Activated effector memory CD4-positive, alpha-beta T cell treated with Interleukin-2 at 50 U/mL for 16 hours (primary cell): ENCODE data around the gene HPSE2.
A peak's percentile ranks its signal among the peaks of the same experiment; 100 is the strongest.

ENCODE experiments used
- DNase-seq: peaks from one replicate; pipeline ENCODE4 v3.0.0-alpha.2; 2020

HPSE2 gene

GRCh38 chr10:98449287-98449686 lies 786.4 kb downstream of the HPSE2 start:
- DNase-seq, result no peak

GRCh38 chr10:98446661-98447221 lies 788.9 kb downstream of the HPSE2 start, which contains the start of gene HPS1:
Gene HPS1 (minus strand): TSS chr10:98446935. CDS start chr10:98443240, 3,695 bp downstream.
- DNase-seq, result peak; percentile 72

- no peak for DNase-seq
Observed at GRCh38 chr10:98446151-98446660, 789.4 kb downstream of the HPSE2 start.

- no peak for DNase-seq
Observed at GRCh38 chr10:98445200-98445812, 790.3 kb downstream of the HPSE2 start.

GRCh38 chr10:98444314-98445006 lies 791.2 kb downstream of the HPSE2 start:
- DNase-seq, result no peak

GRCh38 chr10:98438715-98439114 lies 796.9 kb downstream of the HPSE2 start:
- DNase-seq, result no peak

- DNase-seq, result no peak
Observed at GRCh38 chr10:98436704-98437103, 798.9 kb downstream of the HPSE2 start.

- DNase-seq, result no peak
Observed at GRCh38 chr10:98435178-98435577, 800.5 kb downstream of the HPSE2 start.

GRCh38 chr10:98433881-98434732 lies 801.5 kb downstream of the HPSE2 start:
- DNase-seq, result no peak

- DNase-seq, result no peak
Observed at GRCh38 chr10:98433371-98433770, 802.3 kb downstream of the HPSE2 start.

GRCh38 chr10:98432330-98432729 lies 803.3 kb downstream of the HPSE2 start:
- no peak for DNase-seq

- no peak for DNase-seq
Observed at GRCh38 chr10:98431016-98431415, 804.6 kb downstream of the HPSE2 start.

GRCh38 chr10:98430427-98430826 lies 805.2 kb downstream of the HPSE2 start:
- no peak for DNase-seq

GRCh38 chr10:98429320-98430072 lies 806.2 kb downstream of the HPSE2 start:
- no peak for DNase-seq

GRCh38 chr10:98427011-98427515 lies 808.6 kb downstream of the HPSE2 start:
- no peak for DNase-seq

- no peak for DNase-seq
Observed at GRCh38 chr10:98425511-98426352, 809.9 kb downstream of the HPSE2 start.

- DNase-seq, result no peak
Observed at GRCh38 chr10:98424295-98425254, 811.1 kb downstream of the HPSE2 start.

- no peak for DNase-seq
Observed at GRCh38 chr10:98423691-98424120, 811.9 kb downstream of the HPSE2 start.

- no peak for DNase-seq
Observed at GRCh38 chr10:98422182-98422581, 813.5 kb downstream of the HPSE2 start.

GRCh38 chr10:98420786-98421185 lies 814.9 kb downstream of the HPSE2 start:
- no peak for DNase-seq
